Measurements from ENCODE around the gene DKK3. TPM values are rescaled to one million over a fixed set of nuclear protein-coding genes. Genes with fewer than 3 reads are reported as not detected.

DKK3 gene
- total RNA-seq, 1 donor from 2014 or later = not detected

DNA sequence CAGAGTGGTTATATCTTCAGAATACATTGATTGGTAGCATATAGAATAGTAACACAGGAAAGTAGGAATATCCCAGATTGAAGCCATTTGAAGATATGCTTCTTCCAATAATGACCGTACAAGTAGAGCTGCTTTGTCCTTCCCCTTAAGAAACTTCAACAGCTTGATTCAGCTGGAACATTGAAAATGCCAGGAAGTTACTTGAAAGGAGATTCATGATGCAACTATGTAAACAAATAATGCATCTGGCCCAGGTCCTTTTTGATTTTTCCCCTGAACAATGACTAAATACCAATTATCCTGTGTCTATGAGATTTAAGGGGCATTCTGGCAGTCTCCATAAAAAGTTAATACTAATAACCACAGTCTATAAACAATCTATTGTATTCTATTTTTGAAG, 3.0 kb downstream of the DKK3 start:
- intact Hi-C loops (cut with micrococcal nuclease) = no loop called here

DNA sequence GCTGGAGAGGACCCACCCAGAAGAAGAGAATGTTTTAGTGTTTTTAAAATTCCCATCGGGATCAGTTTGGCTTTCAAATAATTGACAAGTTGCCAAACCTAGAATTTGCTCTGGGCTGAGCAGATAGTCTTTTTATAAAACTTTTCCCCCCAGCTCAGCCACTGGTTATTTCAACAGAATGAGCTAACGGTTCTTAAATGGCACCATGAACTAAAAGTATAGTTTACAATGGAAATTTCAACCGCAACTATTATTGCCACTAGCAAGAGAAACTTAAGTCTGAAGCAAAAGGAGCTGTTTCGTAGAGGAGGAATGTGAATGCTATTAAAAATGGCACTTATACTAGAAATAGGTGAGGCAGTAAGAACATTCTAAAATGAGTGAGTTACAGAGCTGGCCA, 3.4 kb downstream of the DKK3 start:
- intact Hi-C loops (cut with micrococcal nuclease) = no loop called here

DNA sequence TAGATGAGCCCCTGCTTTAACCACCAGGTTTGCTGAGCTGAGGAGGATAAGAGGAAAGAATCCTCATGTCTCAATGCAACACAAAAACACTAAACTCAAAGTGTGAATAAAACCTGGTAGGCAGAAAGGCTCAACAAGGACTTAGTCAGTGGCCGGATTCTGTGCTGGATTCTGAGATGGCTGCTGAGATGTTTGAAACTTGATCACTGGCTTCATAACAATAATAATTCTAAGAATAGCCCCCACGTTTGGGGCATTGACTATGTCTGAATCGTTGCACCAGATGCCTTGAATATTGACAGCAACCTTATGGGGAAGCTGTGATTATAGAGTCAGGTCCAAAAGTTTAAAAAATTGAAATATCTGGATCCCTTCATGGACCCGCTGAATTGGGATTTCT, 4.6 kb downstream of the DKK3 start:
- intact Hi-C loops (cut with micrococcal nuclease) = no loop called here

DNA sequence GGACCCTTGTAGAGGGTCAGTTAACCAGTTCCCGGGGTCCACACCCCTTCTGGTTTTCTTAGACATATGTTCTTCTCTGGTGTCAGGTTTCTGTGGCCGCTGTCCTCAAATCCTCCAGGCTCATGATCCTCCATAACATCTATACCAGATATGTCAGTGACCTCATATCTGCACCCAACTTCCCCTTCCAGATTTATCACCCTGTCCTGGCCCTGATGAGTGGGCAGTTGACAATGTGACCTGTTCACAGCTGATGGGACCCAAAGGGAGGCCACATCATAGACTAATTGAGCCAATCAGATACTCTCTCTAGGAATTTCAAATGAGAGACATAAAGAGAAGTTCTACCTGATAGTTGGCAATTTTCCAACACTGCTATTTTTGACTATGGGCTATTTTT, 5.1 kb downstream of the DKK3 start:
- intact Hi-C loops (cut with micrococcal nuclease) = no loop called here

DNA sequence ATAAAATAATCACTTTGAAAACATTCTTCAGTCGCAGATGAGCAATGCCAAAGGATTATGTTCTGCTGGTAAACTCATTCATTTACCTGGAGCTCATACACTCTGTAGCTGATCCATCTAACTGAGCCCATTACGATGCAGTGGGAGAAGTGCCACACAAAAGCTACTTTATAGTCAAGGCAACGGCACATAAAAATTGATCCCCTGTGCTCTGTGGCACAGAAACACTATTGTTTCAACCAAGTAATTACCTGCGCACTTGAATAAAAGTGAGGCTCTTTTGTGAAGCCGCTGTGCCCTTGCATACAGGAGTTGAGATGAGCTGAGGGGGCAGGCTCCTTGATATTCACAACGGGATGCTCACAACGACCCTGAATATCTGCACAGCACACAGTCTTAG, 7.2 kb downstream of the DKK3 start:
- intact Hi-C loops (cut with micrococcal nuclease) = no loop called here

DNA sequence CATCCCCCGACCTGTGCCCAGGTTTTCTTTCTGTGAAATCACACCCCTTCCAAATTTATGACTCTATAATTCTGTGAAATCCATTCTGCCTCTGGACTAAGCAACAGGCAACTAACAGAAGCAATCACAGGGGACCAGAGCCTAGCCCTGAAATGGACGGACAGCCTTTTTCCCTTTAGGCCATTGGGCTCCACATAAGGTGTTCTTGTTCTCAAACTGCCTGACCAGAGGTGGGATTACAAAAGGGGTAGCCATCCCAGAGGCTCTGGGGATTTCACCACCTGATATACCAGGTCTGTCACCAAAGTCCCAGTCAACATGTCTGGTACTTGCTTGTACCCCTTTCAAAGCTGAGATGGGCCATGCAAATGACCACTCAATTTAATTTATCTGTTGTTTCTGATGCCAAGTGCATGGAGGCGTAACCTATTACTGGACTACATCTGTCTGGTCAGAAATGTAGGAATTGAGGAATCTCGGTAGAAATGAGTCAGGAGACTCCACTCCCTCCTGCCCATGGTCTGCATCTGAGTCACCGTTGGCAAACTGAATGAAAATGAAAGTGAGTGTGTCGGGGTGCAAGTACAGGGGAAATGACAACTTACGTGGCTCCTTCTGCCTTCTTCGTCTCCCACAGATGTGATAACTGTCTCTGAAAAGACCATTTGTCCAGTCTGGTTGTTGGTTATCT, 10.2 kb downstream of the DKK3 start:
- intact Hi-C loops (cut with micrococcal nuclease) = no loop called here

DNA sequence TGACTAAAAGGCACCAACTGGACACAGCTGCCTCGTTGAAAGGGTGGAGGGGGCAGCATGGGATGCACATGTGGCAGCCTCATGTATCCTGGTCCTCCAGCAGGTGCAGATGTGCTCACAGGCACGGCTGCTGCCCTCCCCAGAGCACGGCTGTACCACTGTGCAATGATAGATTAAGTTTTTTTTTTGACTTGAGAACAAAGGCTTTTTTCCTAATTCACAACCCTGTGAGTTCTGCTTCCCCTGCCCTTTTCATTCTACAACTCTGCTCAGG, 11.4 kb downstream of the DKK3 start:
- intact Hi-C loops (cut with micrococcal nuclease) = no loop called here

DNA sequence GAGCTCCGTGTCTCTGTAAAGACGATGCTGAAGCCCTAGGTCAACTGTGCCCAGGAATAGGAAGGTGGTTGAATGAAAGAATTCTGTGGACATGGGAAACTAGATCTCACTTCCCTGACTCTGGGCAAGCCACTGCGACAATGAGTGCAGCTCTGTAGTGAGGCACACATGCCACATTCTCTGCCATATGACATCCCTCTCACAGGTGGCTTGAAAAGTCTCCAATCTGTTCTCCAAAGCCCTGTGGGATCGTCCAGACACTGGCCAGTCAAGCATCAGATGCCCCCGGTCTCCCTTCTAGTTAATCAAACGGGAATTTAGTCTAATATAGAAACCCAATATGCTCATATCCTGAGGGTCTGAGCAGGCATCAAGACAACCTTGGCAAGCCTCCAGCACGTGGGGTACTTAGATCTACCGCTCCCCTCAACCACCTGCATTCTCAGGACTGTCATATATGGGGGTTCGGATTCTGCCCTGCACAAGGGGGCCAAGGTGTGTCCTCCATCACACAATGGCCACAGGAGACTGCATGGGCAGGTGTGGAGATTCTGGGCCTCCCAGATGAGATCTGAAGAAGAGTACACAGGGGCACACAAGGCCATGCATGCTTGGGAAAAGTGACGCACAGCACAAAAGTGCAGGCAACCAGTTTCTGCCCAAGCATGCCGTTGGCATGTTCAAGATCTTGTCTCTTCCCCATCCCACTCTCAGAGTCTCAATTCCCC, 11.9 kb downstream of the DKK3 start:
- intact Hi-C loops (cut with micrococcal nuclease) = no loop called here

DNA sequence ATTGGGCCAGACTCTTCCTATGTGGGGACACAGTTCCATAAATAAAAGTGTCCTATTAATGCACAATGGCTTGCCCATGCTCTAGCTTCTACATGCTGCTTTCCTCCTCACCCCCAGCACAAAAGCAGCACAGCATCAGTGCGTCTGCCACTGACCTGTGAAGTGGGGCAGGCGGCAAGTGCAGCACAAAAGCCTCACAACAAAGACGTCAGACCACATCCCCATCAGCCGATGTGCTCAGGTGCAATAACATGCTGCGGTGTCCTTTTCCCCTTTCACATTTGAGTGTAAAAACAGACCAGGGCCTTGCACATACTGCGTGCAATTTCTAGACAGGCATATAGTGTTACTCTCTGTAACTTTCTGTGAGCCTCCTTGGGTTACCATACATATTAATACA, 12.8 kb downstream of the DKK3 start:
- intact Hi-C loops (cut with micrococcal nuclease) = no loop called here

DNA sequence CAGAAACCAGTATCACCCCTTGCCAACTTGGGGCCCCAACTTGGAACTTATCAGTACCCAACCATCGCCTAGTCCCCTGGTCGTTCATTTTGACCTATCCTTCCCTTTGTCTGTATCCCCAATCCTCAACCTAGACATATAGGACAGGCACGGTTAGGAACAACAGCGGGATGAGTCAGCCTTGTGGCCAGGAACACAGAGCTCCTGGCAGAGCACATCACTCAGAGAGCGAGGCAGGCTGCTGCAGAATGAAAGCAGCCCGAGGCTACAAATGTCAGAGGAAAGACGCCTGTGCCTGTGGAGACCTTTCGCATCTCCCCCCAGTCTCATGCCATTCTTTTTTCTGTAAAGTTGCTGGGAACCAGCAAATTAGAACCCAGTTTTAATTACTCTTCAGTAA, 14.6 kb downstream of the DKK3 start:
- intact Hi-C loops (cut with micrococcal nuclease) = no loop called here

DNA sequence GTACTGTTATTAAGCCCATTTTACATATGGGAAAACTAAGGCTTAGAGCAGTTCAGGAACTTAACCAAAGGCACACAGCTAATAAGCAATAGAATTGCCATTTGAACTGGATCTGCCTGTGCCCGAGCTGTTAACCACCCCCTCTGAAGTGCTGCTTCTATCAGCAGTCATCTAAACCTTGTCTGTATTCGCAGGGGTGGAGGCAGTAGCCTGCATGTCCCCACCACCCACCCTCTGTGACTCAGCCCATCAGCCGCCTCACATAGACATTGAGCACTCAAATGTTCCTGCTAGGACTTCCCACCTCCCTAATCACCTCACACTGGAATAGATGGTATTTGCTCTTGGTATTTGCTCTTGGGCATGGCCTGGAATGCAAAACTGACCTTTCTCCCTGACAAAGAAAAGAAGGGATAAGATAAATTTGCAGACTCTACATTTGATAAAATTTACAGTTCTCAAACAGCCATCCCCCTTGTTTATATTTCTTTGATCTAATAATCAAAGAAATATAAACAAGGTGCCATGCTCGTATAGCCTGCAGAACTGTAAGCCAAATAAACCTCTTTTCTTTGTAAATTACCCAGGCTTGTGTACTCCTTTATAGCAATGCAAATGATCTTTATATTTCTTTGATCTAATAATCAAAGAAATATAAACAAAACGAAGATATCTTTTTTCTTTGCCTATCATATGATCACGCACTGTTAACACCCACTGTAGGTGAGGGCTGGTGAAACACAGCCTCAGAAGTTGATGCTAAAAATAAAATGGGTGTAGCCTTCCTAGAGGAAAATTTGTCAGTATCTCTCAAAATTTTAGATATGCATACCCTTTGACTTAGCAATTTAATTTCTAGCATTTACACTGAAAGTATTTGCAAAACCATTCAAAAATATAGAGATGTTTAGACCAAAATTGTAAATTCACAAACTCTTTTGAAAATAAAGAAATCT, 15.9 kb downstream of the DKK3 start:
- intact Hi-C loops (cut with micrococcal nuclease) = no loop called here

DNA sequence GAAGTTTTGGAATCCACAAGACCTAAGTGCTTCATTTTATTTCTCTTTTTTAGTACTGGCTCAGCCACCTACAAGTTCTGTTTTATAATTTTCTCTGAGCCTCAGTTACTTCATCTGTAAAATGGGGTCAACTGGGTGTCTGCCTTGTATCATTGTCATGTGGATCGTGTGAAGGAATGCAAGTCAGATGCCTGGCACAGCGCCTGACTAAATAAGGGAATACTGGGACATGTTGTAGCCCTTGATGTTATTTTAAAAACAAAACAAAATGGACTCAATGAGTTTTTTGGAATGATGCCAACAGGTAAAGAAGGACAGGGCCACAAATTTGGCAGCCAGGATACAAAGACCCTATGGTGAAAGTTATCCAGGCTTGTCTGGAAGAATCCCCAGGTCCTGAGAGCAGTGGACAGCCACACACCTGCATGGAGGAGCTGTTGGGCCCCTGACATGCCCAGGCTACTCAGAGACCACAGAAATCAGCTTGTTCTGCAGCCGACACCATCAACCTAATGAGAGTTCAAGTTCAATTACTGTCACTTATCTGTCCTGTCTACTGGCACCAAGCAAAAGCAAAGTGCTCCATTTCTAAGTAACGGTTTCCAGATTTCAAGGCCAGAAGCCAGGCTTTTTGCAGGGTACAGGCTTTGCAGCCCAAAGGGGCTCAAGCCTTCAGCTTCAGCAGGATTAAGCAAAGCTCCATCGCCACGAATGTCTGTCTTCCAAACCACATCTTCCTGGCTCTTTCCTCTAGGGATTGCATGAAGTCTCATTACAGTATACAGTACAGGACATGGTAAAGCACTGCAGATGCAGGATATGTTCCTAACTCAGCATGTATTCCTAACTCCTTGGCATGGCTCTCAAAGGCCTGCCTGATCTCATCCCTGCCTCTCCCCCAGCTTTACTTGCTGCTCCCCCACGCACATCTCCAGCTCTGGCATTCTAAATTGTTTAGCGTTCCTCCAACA, 18.4 kb downstream of the DKK3 start:
- intact Hi-C loops (cut with micrococcal nuclease) = no loop called here

DNA sequence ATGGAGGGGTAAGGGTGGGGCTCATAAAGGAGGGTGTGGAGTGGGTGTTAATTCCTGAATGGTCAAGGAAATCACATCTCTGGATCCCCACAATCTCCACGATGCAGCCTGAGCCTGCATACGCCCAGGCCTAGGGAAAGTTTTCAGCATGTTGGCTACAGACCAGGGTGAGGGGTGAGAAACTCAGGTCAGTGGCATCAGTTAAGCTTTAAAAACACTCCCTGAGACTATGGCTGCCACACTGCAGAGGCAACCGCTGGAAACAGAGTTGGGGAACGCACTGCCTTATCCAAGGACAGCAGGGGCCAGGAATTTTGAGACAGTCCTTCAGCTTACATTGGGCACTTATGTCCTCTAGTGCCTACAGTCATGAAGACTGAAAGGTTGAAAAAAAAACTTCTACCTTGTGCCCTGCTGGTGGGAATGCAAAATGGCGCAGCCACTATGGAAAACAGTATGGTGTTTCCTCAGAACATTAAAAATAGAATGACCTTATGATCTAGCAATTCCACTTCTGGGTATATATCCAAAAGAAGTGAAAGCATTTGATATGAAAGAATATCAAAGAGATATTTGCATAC, 19.7 kb downstream of the DKK3 start:
- intact Hi-C loops (cut with micrococcal nuclease) = no loop called here

DNA sequence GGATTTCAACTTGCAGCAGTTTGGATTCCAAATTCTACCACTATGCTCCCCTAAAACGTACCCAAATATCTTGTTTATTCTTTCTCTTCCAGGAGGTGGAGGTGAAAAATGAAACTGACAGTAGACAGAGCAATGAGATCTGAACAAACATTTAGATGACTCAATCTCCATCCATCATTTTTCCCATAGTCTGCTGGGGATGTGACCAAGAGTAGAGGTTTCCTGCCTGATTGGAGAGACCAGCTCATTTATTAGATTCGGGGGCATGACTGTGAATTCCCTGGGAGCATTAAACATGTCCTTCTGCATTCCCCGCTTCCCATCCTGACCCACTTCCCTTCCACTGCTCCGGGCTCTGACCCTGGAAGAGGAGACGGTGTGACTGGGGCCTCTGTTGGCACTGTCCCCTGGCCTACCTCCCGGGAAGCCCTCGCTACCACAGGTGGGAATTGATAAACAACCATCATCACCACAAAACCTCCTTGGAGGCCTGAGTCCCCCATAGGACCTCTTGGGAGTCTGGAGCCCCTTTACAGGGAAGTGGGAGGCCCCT, 20.3 kb downstream of the DKK3 start:
- intact Hi-C loops (cut with micrococcal nuclease) = no loop called here

DNA sequence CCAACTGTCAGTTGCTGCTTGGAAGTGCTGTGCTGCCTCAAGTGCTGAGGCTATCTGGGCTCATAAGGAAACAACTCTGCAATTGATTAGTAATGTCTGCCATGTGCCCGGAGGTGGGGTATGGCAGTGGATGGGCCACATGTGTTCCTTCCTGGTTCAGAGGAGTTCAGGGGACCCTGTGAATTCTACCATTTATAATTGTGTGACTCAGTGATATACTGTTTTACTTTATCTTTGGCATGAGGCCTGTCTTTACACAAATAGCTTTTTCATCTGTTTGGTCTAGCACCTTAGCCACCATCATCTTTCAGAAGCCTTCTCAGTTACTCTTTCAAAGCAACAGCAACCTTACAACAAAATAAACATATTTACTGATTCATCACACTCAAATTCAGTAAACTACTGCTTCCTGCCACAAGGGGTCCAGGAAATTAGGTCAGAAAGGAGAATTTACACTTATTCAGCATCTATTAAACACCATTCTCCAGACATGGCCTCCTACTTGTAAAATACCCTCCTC, 20.9 kb downstream of the DKK3 start:
- intact Hi-C loops (cut with micrococcal nuclease) = no loop called here

DNA sequence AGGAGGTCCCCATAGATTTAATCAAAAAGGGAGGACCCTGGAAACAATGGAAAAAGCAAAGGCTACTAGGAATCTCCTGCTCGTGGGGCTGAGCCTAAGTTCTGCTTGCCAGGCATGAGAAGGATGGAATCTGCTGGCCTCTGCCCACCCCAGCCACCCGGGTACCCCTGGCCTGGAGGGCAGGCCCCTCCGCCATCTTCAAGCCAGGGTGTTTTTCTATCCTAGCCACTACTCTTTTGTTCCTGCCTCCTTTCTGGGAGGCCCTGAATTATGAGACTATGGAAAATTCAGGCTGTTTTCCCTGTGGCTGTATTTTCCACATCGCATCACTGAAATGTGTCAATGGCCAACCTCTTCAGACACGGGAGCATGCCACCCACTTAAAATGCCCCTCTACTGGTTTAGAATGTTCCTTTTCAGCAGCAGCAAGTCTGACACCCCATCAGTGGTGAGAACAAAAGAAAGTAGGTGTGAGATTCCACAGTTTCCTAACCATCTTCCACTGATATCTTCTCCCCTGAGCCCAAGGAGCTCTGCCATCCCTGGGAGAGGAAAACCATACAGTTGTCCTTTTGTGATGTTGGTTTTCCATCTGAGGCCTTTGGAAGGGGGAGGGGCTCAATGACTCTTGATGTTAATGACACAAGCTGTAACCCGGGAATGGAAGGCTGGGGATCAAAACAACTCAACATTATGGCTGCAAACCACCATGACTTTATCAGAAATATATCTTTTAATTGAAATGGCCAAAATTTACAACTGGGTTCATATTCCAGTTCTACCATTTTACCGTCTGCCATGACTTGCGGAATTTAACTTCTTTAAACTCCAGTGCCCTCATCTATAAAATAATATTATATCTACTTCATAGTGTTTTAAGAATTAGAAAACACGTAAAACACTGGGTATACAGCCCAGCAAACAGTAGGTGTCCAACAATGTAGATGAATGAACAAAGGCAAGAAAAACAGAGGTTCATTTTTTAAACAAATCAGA, 22.2 kb downstream of the DKK3 start:
- intact Hi-C loops (cut with micrococcal nuclease) = no loop called here

DNA sequence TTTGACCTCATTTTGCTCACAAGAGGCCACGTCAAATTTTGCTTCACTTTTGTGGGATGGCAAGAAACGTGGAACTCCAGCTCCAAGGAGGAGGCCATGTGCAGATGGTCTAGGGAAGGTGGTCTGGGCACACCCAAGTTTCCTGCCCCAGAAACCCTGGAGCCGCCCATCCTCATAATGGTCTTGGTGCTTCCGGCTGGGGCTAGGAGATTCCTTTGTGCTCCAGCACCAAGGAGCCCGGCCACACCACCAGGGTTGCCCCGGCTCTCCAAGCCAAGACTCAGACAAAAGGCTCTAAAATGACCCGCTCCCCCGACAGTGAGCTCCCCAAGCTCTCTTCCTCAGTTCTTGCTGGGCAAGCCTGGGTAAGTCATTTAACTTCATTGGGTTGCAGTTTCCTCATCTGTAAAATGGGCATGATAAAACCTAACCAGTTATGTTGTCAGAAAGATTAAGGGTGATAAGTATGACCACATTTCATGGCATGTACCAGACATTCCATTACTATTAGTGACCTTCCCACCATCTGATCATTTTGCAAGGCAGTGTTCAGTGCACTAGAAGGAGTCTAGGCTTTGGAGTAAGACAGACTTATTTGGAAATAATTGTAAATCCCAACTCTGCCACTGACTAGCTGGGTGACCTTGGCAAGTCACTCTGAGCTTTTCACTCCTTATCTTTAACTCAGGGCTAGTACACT, 23.3 kb downstream of the DKK3 start:
- intact Hi-C loops (cut with micrococcal nuclease) = no loop called here

DNA sequence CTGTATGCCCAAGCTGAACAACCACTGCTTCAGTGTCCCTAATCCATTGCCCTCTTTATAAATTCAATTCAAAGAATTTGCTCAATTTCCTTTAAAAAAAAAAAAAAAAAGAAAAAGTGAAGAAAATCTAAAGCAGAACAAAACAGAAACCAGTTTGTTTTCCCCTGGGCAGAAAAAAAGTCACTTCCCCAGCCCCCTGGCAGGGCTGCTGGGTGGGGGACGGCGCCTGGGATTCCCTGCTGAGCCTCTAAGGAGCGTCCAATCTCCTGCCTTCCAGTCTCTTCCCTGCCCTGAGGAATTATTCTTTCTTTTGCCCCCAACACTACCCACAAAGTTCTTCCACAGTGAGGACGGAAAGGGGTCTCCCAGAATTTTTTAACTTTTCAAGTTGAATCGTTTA, 23.9 kb downstream of the DKK3 start:
- intact Hi-C loops (cut with micrococcal nuclease) = no loop called here

All from T-helper 1 cell treated with Interleukin-12 subunit alpha and Interleukin-12 subunit beta and Interleukin-4 antibody, amounts not matched to agents 30 ng/mL and 1 ng/mL, for 36 hours (primary cell).